HG03060 (cell line): ENCODE data around the gene ASRGL1.

Experiments
- ATAC-seq: cut with Tn5 transposase; IDR thresholded peaks from one replicate; pipeline ENCODE4 v1.9.1; 2021; ENCODE audit warnings: low read depth, moderate number of reproducible peaks; ENCODE audit not compliant: unreplicated experiment

The ASRGL1 gene

GRCh38 chr11:62392506-62392905 is 55.3 kb downstream of the ASRGL1 start:
- ATAC-seq: no peak

GRCh38 chr11:62393061-62393611 is 55.9 kb downstream of the ASRGL1 start:
- ATAC-seq: no peak

DNA sequence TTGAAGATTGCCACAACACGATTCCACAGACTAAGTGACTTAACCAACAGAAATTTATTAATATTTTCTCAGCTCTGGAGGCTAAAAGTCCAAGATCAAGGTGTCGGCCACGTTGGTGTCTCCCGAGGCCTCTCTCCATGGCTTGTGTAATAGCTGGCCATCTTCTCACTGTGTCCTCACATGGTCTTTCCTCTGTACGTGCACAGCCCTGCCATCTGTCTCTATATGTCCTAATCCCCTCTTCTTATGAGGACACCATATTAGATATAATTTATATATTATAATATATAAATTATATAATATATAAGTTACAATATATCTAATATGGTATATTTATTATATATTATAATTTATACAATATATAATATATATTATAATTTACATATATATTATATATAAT is 56.5 kb downstream of the ASRGL1 start:
- ATAC-seq: no peak

DNA sequence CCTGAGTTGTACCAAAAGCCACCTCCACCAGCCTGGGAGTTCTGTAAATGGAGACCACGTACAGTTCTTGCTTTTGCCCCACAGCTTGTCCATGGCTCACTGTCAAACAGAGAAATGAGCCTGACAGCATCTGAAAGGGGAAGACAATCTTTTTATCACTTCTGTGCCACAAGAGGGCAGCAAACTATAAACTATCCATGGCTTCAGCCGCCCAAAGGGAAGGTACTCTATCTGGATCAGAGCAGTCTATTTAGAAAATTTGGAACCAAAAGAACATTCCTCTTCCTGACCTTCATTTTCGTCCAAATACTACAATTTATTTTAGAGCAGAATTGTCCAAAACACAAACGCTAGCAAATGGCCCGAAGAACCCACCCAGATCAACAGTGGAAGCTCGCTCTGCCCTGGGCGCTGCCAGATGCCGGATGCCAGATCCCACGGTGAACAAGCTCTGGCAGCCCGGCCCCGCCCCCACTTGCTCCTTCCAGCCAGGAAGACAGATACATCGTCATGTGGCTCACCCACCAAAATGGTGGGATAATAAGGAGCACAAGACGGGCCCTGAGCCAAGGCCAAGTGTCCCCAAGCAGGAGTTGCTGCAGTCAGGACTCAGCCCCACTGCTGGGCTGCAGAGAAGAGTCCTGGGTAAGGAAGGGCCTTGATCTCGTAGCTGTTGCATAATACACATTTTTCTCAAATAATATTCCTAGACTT is 57.7 kb downstream of the ASRGL1 start:
- ATAC-seq: no peak

DNA sequence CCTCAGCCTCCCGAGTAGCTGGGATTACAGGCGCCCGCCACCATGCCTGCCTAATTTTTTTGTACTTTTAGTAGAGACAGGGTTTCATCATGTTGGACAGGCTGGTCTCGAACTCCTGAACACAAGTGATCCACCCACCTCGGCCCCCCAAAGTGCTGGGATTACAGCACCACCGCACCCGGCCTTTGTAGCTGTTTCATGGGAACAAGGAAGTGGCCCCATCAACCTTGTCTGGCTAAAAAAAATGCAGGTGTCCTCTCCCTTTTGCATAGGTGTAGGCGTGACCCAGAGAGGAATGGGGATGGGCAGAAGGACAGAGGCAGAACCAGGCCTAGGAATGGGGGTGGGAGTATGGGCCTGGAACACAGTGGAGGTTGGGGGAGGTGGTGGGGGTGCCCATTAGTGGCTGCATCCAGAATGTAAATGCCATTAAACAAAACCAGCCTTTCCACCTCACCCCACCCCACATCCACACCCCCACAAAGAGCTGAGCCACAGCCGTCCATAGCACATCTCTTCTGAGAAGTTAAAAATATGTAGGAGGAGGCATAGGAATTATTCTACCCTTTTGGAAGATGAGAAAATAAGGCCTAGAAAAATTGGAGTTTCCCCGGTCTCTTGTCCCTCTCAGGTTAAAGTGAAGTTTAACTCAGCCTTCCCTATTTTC is 58.8 kb downstream of the ASRGL1 start:
- ATAC-seq: no peak

GRCh38 chr11:62398011-62398994 is 61.1 kb downstream of the ASRGL1 start:
- ATAC-seq: no peak

GRCh38 chr11:62399172-62399877 is 62.1 kb downstream of the ASRGL1 start:
- ATAC-seq: no peak

DNA sequence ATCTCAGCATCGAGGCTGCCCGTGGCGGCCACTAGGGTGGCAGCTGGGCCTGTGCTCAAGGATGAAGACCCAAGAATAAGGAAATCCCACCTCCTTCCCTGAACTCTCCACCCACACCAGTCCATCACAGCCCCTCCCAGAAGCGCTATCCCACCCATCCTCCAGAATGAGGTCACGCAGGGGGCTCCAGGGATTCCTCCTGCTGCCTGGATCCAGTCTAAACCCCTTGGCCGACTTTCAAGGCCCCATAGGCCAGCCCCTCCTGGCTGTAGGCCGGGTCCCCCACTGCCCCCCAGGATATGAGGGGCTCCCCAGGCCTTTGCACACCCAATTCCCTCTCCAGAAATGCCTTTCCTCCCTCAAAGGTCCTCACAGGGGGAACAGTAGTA is 62.6 kb downstream of the ASRGL1 start:
- ATAC-seq: no peak

DNA sequence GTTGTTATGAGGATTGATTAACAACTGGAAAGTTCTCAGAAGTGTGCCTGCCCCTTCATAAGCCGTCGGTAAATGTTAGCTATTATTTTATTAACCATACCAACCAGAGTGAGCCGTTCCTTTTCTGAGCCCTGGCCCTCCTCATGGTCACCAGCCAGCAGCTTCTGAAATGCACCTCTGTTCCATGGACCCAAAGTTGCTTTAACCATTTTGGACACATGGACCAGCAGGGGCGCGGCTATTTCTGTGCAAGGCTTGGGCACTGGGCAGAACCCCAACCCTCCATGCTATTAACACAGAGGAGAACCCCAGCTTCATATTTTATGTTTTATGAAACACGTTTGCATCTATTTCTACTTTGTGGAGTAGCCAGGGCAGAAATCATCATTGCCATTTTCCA is 63.0 kb downstream of the ASRGL1 start:
- no peak for ATAC-seq

GRCh38 chr11:62400760-62401159 is 63.5 kb downstream of the ASRGL1 start:
- no peak for ATAC-seq

DNA sequence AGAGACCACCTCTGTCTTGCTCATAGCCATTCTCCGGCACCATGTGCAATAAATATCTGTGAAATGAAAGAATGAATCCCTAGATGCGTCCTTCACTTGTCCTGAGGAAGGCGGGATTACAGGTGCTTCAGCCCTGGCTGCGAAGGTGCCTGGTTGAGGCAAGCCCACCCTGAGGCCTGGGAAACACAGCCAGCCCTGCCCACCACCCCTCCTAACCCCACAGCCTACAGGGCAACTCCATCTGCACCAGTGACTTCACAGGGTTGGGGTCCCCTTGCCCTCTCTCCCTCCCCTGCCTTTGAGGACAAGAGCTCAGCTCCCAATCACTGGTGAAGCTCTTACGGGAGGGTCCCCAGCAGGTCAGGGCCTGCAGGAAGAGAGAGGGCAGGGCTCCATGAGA is 64.1 kb downstream of the ASRGL1 start:
- ATAC-seq: no peak

- ATAC-seq: no peak
These were observed 64.6 kb downstream of the ASRGL1 start for GRCh38 chr11:62401811-62402210.

GRCh38 chr11:62402226-62402959 is 65.1 kb downstream of the ASRGL1 start:
- no peak for ATAC-seq

GRCh38 chr11:62402960-62403730 is 65.9 kb downstream of the ASRGL1 start:
- no peak for ATAC-seq

GRCh38 chr11:62404435-62404834 is 67.2 kb downstream of the ASRGL1 start:
- ATAC-seq: no peak

GRCh38 chr11:62404901-62405300 is 67.7 kb downstream of the ASRGL1 start:
- no peak for ATAC-seq

- ATAC-seq: no peak
These were observed 68.8 kb downstream of the ASRGL1 start for GRCh38 chr11:62406034-62406433.

DNA sequence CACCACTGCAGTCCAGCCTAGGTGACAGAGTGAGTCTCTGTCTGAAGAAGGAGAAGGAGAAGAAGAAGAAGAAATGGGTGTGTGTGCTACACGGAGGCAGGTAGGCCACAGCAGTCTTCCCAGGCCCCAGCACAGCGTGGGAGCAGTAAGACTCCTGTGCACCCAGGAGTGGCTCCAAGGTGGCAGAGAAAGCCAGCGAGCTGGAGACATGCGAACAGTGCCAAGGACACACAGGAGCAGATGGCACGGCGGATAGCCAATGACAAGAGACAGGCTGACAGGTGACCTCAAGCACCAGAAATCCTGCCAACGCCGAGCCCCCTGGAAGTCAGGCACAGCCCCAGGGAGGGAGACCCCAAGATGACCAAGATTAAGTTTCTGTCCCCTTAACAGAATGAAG is 72.6 kb downstream of the ASRGL1 start:
- no peak for ATAC-seq

DNA sequence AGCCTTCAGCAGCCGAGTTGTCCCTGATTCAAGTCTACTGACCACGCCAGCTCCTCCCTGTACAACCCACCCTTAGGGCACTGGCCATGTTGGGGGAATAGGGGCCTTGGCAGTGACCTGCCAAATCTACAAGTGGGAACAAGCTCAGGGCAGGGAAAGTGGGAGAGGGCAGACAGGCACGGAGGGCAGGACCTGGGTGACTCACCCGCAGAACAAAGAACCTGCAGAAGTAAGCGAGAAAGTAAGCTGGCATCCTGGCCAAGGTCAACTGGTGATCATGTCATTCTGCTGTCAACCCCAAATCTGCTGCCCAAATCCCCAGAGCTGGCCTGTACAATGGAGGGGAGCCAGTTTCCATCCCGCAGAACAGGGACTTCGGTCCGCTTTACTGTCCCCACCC is 73.7 kb downstream of the ASRGL1 start:
- no peak for ATAC-seq
